ENCODE data around the gene JARID2.

DNA sequence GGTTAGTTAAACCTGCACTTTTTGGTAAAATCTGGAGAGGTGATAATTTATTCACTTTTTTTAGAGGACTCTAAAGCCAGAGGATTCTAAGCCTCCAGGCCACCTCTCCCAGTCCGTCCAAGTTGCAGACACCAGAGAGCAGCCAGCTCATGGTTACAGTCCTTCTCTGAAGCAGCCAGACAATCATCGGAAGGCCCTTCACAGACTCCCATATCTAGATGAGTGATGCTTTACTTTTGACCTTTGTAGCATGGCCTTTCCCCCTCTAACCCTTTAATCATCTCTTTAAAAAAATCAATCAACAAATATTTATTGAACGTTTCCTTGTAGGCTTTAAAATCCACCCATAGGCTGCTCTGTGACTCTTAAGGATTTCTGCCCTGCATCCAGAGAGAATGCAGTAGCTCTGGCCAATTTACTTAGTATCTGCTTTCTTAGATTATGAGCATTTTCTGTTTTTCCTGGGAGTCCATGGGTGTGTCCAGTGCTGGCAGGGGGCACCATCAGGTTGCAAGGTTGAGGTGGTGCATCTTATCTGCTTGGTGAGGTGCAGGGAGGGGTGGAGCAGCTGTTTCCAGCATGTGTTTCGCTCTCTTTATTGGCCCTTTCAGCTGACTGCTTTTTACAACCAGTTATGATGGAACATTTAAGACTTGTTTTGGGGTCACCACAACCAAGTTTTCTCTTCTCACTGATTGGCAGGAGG lies 58.6 kb downstream of the JARID2 start:
- TF ChIP-seq, protein P1, sequence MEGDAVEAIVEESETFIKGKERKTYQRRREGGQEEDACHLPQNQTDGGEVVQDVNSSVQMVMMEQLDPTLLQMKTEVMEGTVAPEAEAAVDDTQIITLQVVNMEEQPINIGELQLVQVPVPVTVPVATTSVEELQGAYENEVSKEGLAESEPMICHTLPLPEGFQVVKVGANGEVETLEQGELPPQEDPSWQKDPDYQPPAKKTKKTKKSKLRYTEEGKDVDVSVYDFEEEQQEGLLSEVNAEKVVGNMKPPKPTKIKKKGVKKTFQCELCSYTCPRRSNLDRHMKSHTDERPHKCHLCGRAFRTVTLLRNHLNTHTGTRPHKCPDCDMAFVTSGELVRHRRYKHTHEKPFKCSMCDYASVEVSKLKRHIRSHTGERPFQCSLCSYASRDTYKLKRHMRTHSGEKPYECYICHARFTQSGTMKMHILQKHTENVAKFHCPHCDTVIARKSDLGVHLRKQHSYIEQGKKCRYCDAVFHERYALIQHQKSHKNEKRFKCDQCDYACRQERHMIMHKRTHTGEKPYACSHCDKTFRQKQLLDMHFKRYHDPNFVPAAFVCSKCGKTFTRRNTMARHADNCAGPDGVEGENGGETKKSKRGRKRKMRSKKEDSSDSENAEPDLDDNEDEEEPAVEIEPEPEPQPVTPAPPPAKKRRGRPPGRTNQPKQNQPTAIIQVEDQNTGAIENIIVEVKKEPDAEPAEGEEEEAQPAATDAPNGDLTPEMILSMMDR (IDR thresholded peaks at IDR 0.05; ENCODE audit: low read length), result no peak
- no peak for TF ChIP-seq EZH2 (IDR thresholded peaks at IDR 0.05; ENCODE audit: borderline replicate concordance, low read length)

Data from OCI-LY1 (cell line).